Stomach (tissue), 9 donors: Measurements from ENCODE around the gene DCTN4. TPM values are rescaled to one million over a fixed set of nuclear protein-coding genes. Genes with fewer than 3 reads are reported as not detected.

Experiments
- DNase-seq, 2 donors: peaks; one replicate each; pipeline versions ENCODE4 v3.0.0 to v3.0.0-alpha.2; 2013 to 2019
- H3K27ac ChIP-seq, 5 donors: fragments of 200-600 bp in 4 of 5; sonication (generic) in 4 of 5; one replicate each; pipeline ENCODE4 v1.5.1; 2013 to 2019; ENCODE audit warnings: mild to moderate bottlenecking in 1 of 5, moderate library complexity in 1 of 5
- H3K27me3 ChIP-seq, 3 donors: fragments of 200-600 bp; sonication (generic); one replicate each; pipeline ENCODE4 v1.5.1; 2017 to 2019; ENCODE audit warnings: mixed run types in 1 of 3
- H3K36me3 ChIP-seq, 4 donors: fragments of 200-600 bp; sonication (generic); 1 replicate in 3 of 4; 2 replicates in 1 of 4; pipeline ENCODE4 v1.5.1; 2016 to 2019
- H3K4me1 ChIP-seq, 4 donors: fragments of 200-600 bp; sonication (generic); one replicate each; pipeline ENCODE4 v1.5.1; 2016 to 2019
- H3K4me3 ChIP-seq, 4 donors: fragments of 200-600 bp; sonication (generic) in 3 of 4; one replicate each; pipeline ENCODE4 v1.5.1; 2016 to 2019; ENCODE audit warnings: mild to moderate bottlenecking in 1 of 4
- H3K9me3 ChIP-seq, 4 donors: fragments of 200-600 bp; sonication (generic); one replicate each; pipeline ENCODE4 v1.5.1; 2016 to 2019
- CTCF ChIP-seq, 7 experiments: fragments of 450-650 bp in 4 of 7; fragments of 200-600 bp in 3 of 7; sonication (generic) in 3 of 7; IDR thresholded peaks; one replicate each; pipeline ENCODE4 v1.5.1; 2016 to 2019; ENCODE audit warnings: antibody characterized with exemption in 7 of 7, control low read depth in 2 of 7, mild to moderate bottlenecking in 1 of 7
- EP300 ChIP-seq: sonication (generic); formaldehyde crosslinking; IDR thresholded peaks from one replicate; pipeline ENCODE4 v1.6.1; 2017; ENCODE audit warnings: antibody characterized with exemption
- POLR2A ChIP-seq, 4 donors: fragments of 450-650 bp; IDR thresholded peaks; one replicate each; pipeline ENCODE4 v1.6.1; 2016; ENCODE audit warnings: antibody characterized with exemption in 4 of 4, control low read depth in 2 of 4, mild to moderate bottlenecking in 1 of 4, moderate library complexity in 1 of 4
- POLR2AphosphoS5 ChIP-seq, 3 donors: sonication (generic); formaldehyde crosslinking; IDR thresholded peaks; one replicate each; pipeline ENCODE4 v1.6.1; 2016; ENCODE audit warnings: antibody characterized with exemption in 3 of 3
- WGBS, 5 donors: extraction: QIAGEN DNeasy Blood & Tissue Kit in 3 of 5; methylation state at CpG; one replicate each; pipeline versions ENCODE4 v1.1.5 to v1.1.7; 2013 to 2018; 5-methylcytosine and 5-hydroxymethylcytosine counted together
- intact Hi-C: fragments of 100-400 bp; cut with DNase I; formaldehyde crosslinking; loops from one replicate; pipeline ENCODE4 v1.15.1; 2023; ENCODE audit warnings: low total_unique reads
- polyA plus RNA-seq, 3 donors: library from polyadenylated mRNA; stranded (reverse); fragments of 200-250 nt; gene quantifications; one replicate each; pipeline ENCODE4 v1.2.3, GENCODE V29; 2013
- total RNA-seq, 5 donors: library from RNA; depleted of rRNA; stranded (reverse); fragments of >200 nt; gene quantifications; one replicate each; pipeline versions ENCODE4 v1.1.0 to v1.2.3, GENCODE V29; 2014 to 2016
- donor health status: healthy with polysubstance abuse.
- donor health status: Bipolar disorder and iron deficiency.
- donor health status: healthy.

Gene DCTN4
- total and polyA plus RNA-seq, 8 donors, result 16.1 to 113 (median 39.5) TPM

GRCh38 chr5:150765799-150766169, 7.0 kb upstream of the DCTN4 start:
- Histone ChIP-seq H3K4me3 (no peak overlapping the region), H3K36me3 (no peaks in the 10 kb centered on the region), H3K4me1 (no peaks in the 10 kb centered on the region), H3K27ac (peak overlapping the region in 1 of 5 donors; percentile 36), H3K27me3 (no peaks in the 10 kb centered on the region), H3K9me3 (no peaks in the 10 kb centered on the region)
- DNase-seq, result no peak
- intact Hi-C loops, result no loop called here
- 89 to 98% (median 91%) methylated on average over 1 of the region's 1 CpG for WGBS, 5 donors
- TF ChIP-seq CTCF (IDR thresholded peaks at IDR 0.05) (no peak), EP300 (no peak), POLR2A (IDR thresholded peaks at IDR 0.05) (no peak), POLR2AphosphoS5 (IDR thresholded peaks at IDR 0.05) (no peak)

- H3K4me3 ChIP-seq, result no peak overlapping the region
- no peaks in the 10 kb centered on the region for H3K36me3 ChIP-seq
- H3K4me1 ChIP-seq, result no peaks in the 10 kb centered on the region
- intact Hi-C loops, result no loop called here
- 83 to 93% (median 90%) methylated on average over 2 of the region's 2 CpGs for WGBS, 5 donors
- TF ChIP-seq CTCF (IDR thresholded peaks at IDR 0.05) (no peak), EP300 (no peak), POLR2AphosphoS5 (IDR thresholded peaks at IDR 0.05) (no peak)
- peak overlapping the region in 4 of 5 donors; percentile 49 to 66 (median 56) for H3K27ac ChIP-seq
- DNase-seq, result no peak
- H3K9me3 ChIP-seq, result no peaks in the 10 kb centered on the region
- no peaks in the 10 kb centered on the region for H3K27me3 ChIP-seq
Measured at GRCh38 chr5:150765011-150765798, 6.4 kb upstream of the DCTN4 start.

GRCh38 chr5:150764530-150764929, 5.7 kb upstream of the DCTN4 start:
- Histone ChIP-seq H3K9me3 (no peaks in the 10 kb centered on the region), H3K36me3 (no peaks in the 10 kb centered on the region), H3K27ac (peak overlapping the region in 4 of 5 donors; percentile 49 to 77 (median 64))

GRCh38 chr5:150763023-150763769, 4.4 kb upstream of the DCTN4 start:
- 47 to 57% (median 53%) methylated on average over 7 of the region's 7 CpGs for WGBS, 5 donors
- no peak for TF ChIP-seq CTCF (IDR thresholded peaks at IDR 0.05)
- TF ChIP-seq POLR2A (IDR thresholded peaks at IDR 0.05), result no peak
- TF ChIP-seq POLR2AphosphoS5 (IDR thresholded peaks at IDR 0.05), result peak in 2 of 3 donors; percentile 17 to 38
- TF ChIP-seq EP300, result no peak
- intact Hi-C loops, result no loop called here
- peak; percentile 47 to 78 for DNase-seq
- peak overlapping the region in 4 of 5 donors; percentile 49 to 77 (median 64) for H3K27ac ChIP-seq
- no peaks in the 10 kb centered on the region for H3K27me3 ChIP-seq
- no peaks in the 10 kb centered on the region for H3K36me3 ChIP-seq
- H3K9me3 ChIP-seq, result no peaks in the 10 kb centered on the region
- no peak overlapping the region for H3K4me3 ChIP-seq
- peaks cover 0 to 6% (median 3%) of the 10 kb centered on the region in 4 donors for H3K4me1 ChIP-seq

More at GRCh38 chr5:150764530-150764929, 5.7 kb upstream of the DCTN4 start:
- DNase-seq, result no peak
- intact Hi-C loops, result no loop called here
- Histone ChIP-seq H3K4me3 (no peak overlapping the region), H3K27me3 (no peaks in the 10 kb centered on the region), H3K4me1 (peaks cover 0 to 1% (median under 1%) of the 10 kb centered on the region in 4 donors)
- TF ChIP-seq EP300, result no peak
- TF ChIP-seq CTCF (IDR thresholded peaks at IDR 0.05), result no peak
- 75 to 89% (median 78%) methylated on average over 2 of the region's 2 CpGs for WGBS, 5 donors
